ENCODE data around the gene SLC5A10.

The SLC5A10 gene

DNA sequence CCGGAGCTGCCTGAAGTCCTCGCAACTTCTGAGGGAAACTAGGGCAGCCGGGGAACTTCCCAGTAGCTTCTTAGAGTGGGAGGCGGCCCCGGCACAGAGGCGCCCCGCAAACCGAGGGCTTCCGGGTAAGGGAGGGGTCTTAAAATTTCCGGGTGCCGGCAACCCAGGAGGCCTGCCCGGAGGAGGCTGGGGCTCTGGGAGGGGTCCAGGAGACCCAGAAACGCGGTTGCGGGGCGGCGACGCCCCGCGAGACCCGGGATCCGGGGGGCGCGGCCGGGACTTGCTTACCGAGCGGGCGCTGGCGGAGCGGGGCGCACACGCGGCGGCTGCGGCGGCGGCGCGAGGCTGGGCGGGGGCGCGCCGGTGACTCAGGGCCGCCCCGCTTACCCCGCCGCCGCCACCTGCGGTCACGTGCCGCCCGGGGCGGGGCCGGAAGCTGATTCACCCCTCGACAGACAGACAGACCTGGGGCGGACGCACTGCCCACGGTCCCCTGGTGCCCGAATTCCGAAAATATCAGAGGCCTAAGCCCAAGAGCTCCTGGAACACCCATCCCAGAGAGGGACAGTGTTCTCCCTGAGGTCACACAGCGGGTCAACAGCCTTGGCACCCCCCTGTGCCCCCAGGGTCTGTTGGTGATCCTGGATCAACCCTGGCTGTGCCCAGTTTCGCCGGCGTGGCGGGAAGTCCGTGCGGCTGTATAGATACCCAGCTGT lies 52.6 kb downstream of the SLC5A10 start, which contains the start of gene FAM83G:
TSS of gene FAM83G (minus strand) at position 344 of the 716 bp plus-strand sequence. CDS start 723 bp downstream, outside the sequence.
- peak; percentile 41 for DNase-seq (ENCODE audit: low read depth)

DNA sequence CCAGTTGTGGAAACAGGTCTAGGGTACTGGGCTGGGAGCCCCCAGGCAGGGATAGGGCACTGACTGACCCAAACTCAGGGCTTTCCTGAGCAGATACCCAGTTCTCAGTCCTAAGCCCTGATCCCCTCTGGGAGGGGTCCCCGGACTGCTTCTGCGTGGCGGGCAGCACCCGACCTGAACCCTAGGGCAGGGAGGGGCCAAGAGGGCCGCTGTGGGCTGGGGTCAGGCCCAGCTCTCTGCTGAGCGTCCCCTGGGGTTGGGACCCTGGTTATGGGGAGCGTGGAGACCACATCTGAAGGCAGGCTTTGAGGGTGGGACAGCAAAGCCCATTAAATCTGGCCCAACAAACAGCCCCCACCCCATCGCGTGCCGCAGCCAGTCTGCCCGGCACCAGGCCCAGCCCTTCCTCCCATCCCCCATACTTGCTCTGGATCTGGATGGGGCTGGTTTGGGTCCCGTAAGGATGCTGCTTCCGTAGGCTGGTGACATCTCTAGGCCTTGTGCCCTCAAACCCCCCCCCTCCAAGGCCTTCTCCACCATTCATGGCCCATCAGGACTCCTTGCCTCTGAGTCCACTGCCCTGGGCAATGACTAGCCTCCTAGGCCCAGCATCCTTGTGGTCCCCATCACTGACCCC lies 53.3 kb downstream of the SLC5A10 start:
- DNase-seq (ENCODE audit: low read depth), result no peak

DNA sequence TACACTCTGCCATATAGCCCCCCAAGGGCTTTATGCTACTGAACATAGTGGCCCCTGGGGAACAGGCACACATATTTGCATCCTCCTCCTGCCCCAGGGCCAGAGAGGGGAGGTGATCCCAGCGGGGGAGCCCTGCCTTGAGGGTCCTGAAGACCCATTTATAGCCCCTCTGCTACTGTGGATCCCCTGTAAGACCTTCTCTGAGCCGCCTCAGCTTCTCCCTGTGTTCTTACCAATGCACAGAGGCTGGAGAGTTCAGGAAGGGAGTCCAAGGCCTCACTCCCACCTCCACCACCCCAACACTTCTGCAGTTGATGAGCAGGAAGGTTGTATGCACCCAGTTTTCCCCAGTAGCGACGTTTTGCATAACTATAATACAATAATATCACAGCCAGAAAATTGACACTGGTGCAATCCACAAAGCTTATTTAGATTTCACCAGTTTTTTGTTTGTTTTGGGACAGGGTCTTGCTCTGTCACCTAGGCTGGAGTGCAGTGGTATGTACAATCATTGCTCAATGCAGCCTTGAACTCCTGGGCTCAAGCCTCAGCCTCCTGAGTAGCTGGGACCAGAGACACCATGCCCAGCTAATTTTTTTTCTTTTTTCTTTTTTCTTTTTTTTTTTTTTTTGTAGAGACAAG lies 53.9 kb downstream of the SLC5A10 start:
- no peak for DNase-seq (ENCODE audit: low read depth)

- no peak for DNase-seq (ENCODE audit: low read depth)
Measured at GRCh38 chr17:19006698-19007097, 54.7 kb downstream of the SLC5A10 start.

- no peak for DNase-seq (ENCODE audit: low read depth)
Measured at GRCh38 chr17:19009970-19010369, 58.0 kb downstream of the SLC5A10 start.

GRCh38 chr17:19010729-19011505 lies 59.0 kb downstream of the SLC5A10 start:
- no peak for DNase-seq (ENCODE audit: low read depth)

DNA sequence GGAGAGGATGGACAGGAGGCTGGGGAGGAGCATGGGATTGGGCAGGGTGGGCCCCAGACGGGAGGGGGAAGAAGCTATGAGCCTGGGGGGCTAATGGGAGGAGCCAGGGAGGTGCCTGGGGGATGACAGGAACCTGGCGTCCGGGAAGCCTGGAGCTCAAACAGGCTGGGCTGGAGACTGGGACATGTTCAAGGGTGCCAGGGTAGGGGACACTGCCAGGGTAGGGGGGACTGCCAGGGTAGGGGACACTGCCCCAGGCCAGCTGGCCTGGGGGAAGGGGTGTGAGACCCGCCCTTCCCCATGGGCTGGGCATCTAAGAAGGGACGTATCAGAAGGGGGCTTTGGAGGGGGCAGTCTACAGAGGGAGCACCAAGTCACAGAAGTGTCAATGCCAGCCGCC lies 59.6 kb downstream of the SLC5A10 start:
- DNase-seq (ENCODE audit: low read depth), result no peak

DNA sequence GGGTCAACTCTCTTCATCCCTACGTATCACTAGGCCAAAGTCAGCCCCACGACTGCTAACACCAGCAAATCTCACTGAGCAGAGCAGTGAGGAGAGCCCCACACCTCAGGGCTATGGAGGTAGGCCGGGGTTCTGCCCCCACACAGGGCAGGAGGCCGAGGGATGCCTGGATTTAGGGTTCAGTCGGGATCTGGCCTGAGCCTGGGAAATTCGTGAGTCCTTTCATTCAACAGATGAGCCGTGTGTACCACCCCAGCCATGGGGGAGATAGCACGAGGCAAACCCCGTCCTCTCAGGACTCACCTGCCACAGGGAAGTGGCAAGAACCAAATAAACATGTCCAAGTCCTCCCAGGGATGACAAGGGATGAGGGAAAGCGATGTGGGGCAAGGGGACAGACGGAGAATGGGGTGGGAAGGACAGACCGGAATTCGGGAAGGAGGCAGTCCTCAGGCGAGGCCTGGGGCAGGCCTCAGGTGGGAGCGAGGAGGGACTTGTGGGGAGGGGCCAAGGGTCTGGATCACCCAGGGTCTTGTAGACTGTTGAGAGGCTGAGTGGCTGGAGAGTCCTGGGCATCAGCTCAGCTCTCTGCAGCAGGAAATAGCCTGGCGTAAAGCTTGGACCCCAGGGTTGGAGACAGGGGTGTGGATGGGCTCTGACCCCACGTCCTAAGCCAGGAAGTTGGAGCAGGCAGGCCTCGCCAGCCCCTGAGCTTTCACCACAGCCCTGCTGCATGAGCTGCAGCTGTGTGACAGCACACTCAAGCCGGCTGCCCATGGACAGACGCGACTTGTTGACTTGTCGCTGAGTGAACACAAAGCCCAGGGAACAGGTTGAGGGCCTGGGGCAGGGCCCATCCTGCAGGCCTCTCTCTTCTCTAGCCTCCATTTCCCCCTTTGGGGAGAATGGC lies 60.5 kb downstream of the SLC5A10 start:
- DNase-seq (ENCODE audit: low read depth), result no peak

- no peak for DNase-seq (ENCODE audit: low read depth)
Measured at GRCh38 chr17:19013226-19013625, 61.3 kb downstream of the SLC5A10 start.

- DNase-seq (ENCODE audit: low read depth), result no peak
Measured at GRCh38 chr17:19013806-19014627, 62.1 kb downstream of the SLC5A10 start.

GRCh38 chr17:19014628-19015215 lies 62.8 kb downstream of the SLC5A10 start:
- DNase-seq (ENCODE audit: low read depth), result no peak

- no peak for DNase-seq (ENCODE audit: low read depth)
Measured at GRCh38 chr17:19015428-19015827, 63.5 kb downstream of the SLC5A10 start.

GRCh38 chr17:19016297-19016696 lies 64.3 kb downstream of the SLC5A10 start:
- DNase-seq (ENCODE audit: low read depth), result no peak

DNA sequence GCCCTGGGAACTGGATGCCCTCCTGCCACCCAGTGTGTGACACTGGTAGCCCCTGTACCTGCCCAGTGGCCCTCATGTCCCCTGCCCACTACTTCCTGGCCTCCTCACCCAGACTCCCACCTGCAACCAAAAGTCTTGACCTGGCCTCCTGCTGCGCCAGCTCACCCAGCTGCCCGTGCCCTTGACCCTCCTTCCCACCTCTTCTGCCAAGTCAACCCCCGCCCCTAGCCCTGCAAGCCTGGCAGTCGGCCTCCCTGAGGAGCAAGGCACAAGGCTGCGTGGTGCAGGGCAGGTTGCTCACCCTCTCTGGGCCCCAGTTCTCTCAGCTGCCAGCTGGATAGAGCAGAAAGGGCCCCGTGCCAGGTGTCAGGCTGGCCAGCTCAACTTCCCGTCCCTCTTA lies 64.9 kb downstream of the SLC5A10 start:
- DNase-seq (ENCODE audit: low read depth), result no peak

GRCh38 chr17:19017401-19017800 lies 65.4 kb downstream of the SLC5A10 start:
- DNase-seq (ENCODE audit: low read depth), result no peak

- DNase-seq (ENCODE audit: low read depth), result no peak
Measured at GRCh38 chr17:19017804-19018599, 66.0 kb downstream of the SLC5A10 start.

GRCh38 chr17:19018600-19018950 lies 66.6 kb downstream of the SLC5A10 start:
- DNase-seq (ENCODE audit: low read depth), result no peak

GRCh38 chr17:19019041-19019941 lies 67.3 kb downstream of the SLC5A10 start:
- DNase-seq (ENCODE audit: low read depth), result no peak
